IMR-90 (cell line): ENCODE results near the gene RNF19B. TPM values are rescaled to one million over a fixed set of nuclear protein-coding genes. Genes with fewer than 3 reads are reported as not detected.

Experiments
- ATAC-seq: fragments of 200-7000 bp; cut with Tn5 transposase; 2 replicates; pipeline ENCODE4 v1.9.1; 2020; ENCODE audit warnings: low read depth, mild to moderate bottlenecking, moderate library complexity
- BruUV-seq: library from RNA; stranded (reverse); fragments of 400-500 nt; replicated peaks from 2 replicates; lab custom pipeline; 2021; lab: Mats Ljungman, UMichigan
- CTCF ChIA-PET: fragments of 300-600 bp; formaldehyde crosslinking; extraction: SDS; loops from one replicate; lab custom pipeline; 2021; ENCODE audit warnings: antibody characterized with exemption; lab: Yijun Ruan, JAX
- POLR2A ChIA-PET: fragments of 300-600 bp; sonication (Branson Sonifier 250); formaldehyde crosslinking; loops from one replicate; lab custom pipeline; 2022; ENCODE audit warnings: antibody characterized with exemption; ENCODE audit not compliant: unreplicated experiment; lab: Charles Lee
- DNase-seq: peaks from one replicate; pipeline ENCODE4 v3.0.0; 2013
- H2AFZ ChIP-seq: replicated peaks from 2 replicates; pipeline ENCODE3; 2013; ENCODE audit warnings: low read length, mild to moderate bottlenecking; ENCODE audit not compliant: poor library complexity
- H2AK5ac ChIP-seq: 2 replicates; pipeline ENCODE4 v1.6.1; 2013; ENCODE audit warnings: low read depth, low read length, inconsistent platforms
- H2AK9ac ChIP-seq: replicated peaks from 2 replicates; pipeline ENCODE3; 2013; ENCODE audit warnings: mild to moderate bottlenecking, low read depth, low read length, moderate library complexity; ENCODE audit not compliant: poor library complexity
- H2BK120ac ChIP-seq: 2 replicates; pipeline ENCODE4 v1.6.1; 2013; ENCODE audit warnings: low read depth, low read length, inconsistent platforms
- H2BK15ac ChIP-seq: 3 replicates; pipeline ENCODE4 v1.6.1; 2013; ENCODE audit warnings: low read depth, low read length, inconsistent platforms
- H2BK20ac ChIP-seq: 2 replicates; pipeline ENCODE4 v1.6.1; 2013; ENCODE audit warnings: low read depth, mild to moderate bottlenecking, inconsistent platforms, low read length, moderate library complexity
- H2BK5ac ChIP-seq: 2 replicates; pipeline ENCODE4 v1.6.1; 2013; ENCODE audit warnings: mild to moderate bottlenecking, low read depth, low read length, inconsistent platforms; ENCODE audit not compliant: poor library complexity, severe bottlenecking
- H3K14ac ChIP-seq: replicated peaks from 2 replicates; pipeline ENCODE4 v1.6.1; 2013; ENCODE audit warnings: low read depth, low read length, inconsistent platforms
- H3K18ac ChIP-seq: 2 replicates; pipeline ENCODE4 v1.6.1; 2013; ENCODE audit warnings: low read depth, low read length, control low read depth
- H3K23ac ChIP-seq: 2 replicates; pipeline ENCODE4 v1.6.1; 2013; ENCODE audit warnings: low read depth, low read length, inconsistent platforms
- H3K27ac ChIP-seq: 2 replicates; pipeline ENCODE4 v1.5.1; 2013; ENCODE audit warnings: mild to moderate bottlenecking, control low read depth, low read length; ENCODE audit not compliant: insufficient read depth
- H3K27me3 ChIP-seq: 2 replicates; pipeline ENCODE4 v1.6.1; 2013; ENCODE audit warnings: low read length; ENCODE audit not compliant: control insufficient read depth, insufficient read depth
- H3K36me3 ChIP-seq: 2 replicates; pipeline ENCODE4 v1.6.1; 2013; ENCODE audit warnings: low read length, mixed read lengths; ENCODE audit not compliant: control insufficient read depth, insufficient read depth
- H3K4ac ChIP-seq: 2 replicates; pipeline ENCODE4 v1.6.1; 2013; ENCODE audit warnings: low read depth, low read length, inconsistent platforms
- H3K4me1 ChIP-seq: 2 replicates; pipeline ENCODE4 v1.6.1; 2013; ENCODE audit warnings: low read length, mixed read lengths; ENCODE audit not compliant: control insufficient read depth, insufficient read depth
- H3K4me2 ChIP-seq: 2 replicates; pipeline ENCODE4 v1.6.1; 2013; ENCODE audit warnings: low read depth, mild to moderate bottlenecking, control low read depth, low read length, moderate library complexity
- H3K4me3 ChIP-seq: 2 replicates; pipeline ENCODE4 v1.5.1; 2013; ENCODE audit warnings: low read depth, mild to moderate bottlenecking, control low read depth, low read length, moderate library complexity; ENCODE audit not compliant: insufficient read depth
- H3K56ac ChIP-seq: 2 replicates; pipeline ENCODE4 v1.6.1; 2013; ENCODE audit warnings: low read length, inconsistent platforms; ENCODE audit not compliant: insufficient read depth; ENCODE audit errors: extremely low read depth
- H3K79me1 ChIP-seq, 2 experiments: 2 replicates each; pipeline ENCODE4 v1.6.1; 2013; ENCODE audit warnings: low read length in 2 of 2, inconsistent platforms in 1 of 2, low read depth in 1 of 2
- H3K9ac ChIP-seq: 2 replicates; pipeline ENCODE4 v1.6.1; 2013; ENCODE audit warnings: low read depth, low read length, control low read depth
- H3K9me1 ChIP-seq: 2 replicates; pipeline ENCODE4 v1.6.1; 2013; ENCODE audit warnings: low read length, inconsistent platforms; ENCODE audit not compliant: insufficient read depth
- H3K9me3 ChIP-seq: 2 replicates; pipeline ENCODE4 v1.6.1; 2013; ENCODE audit warnings: low read length; ENCODE audit not compliant: control insufficient read depth, insufficient read depth
- H4K20me1 ChIP-seq: 2 replicates; pipeline ENCODE4 v1.6.1; 2013; ENCODE audit warnings: low read length, inconsistent platforms; ENCODE audit not compliant: insufficient read depth
- H4K5ac ChIP-seq: 2 replicates; pipeline ENCODE4 v1.6.1; 2013; ENCODE audit warnings: mild to moderate bottlenecking, low read depth, low read length, control low read depth
- H4K8ac ChIP-seq, 2 experiments: 2 replicates each; pipeline ENCODE4 v1.6.1; 2013; ENCODE audit warnings: low read depth in 2 of 2, low read length in 2 of 2, control low read depth in 1 of 2, inconsistent platforms in 1 of 2
- H4K91ac ChIP-seq: 2 replicates; pipeline ENCODE4 v1.6.1; 2013; ENCODE audit warnings: low read depth, low read length, inconsistent platforms; ENCODE audit not compliant: insufficient read depth
- BHLHE40 ChIP-seq: fragments of 150-350 bp; IDR thresholded peaks from 2 replicates; pipeline ENCODE4 v1.6.1; 2016; ENCODE audit warnings: mild to moderate bottlenecking, low read depth, low read length
- CEBPB ChIP-seq: IDR thresholded peaks from 2 replicates; pipeline ENCODE4 v1.6.1; 2012; ENCODE audit warnings: low read depth, low read length, improper control_type of control experiment
- CHD1 ChIP-seq: IDR thresholded peaks from 2 replicates; pipeline ENCODE4 v1.6.1; 2012; ENCODE audit warnings: low read depth, low read length, improper control_type of control experiment
- CTCF ChIP-seq: conservative IDR thresholded peaks from 2 replicates; pipeline ENCODE4 v1.5.1; 2012; ENCODE audit warnings: mild to moderate bottlenecking, low read depth, low read length, improper control_type of control experiment
- ELK1 ChIP-seq: fragments of 150-350 bp; IDR thresholded peaks from 2 replicates; pipeline ENCODE4 v1.6.1; 2016; ENCODE audit warnings: low read depth, mild to moderate bottlenecking, low read length, moderate library complexity, borderline replicate concordance
- FOS ChIP-seq: fragments of 150-350 bp; IDR thresholded peaks from 2 replicates; pipeline ENCODE4 v1.6.1; 2016; ENCODE audit warnings: low read depth, low read length
- MAFK ChIP-seq: IDR thresholded peaks from 2 replicates; pipeline ENCODE4 v1.6.1; 2012; ENCODE audit warnings: low read depth, low read length, improper control_type of control experiment
- MAZ ChIP-seq: IDR thresholded peaks from 2 replicates; pipeline ENCODE4 v1.6.1; 2012; ENCODE audit warnings: low read depth, mild to moderate bottlenecking, low read length, improper control_type of control experiment, moderate library complexity, borderline replicate concordance
- MXI1 ChIP-seq: IDR thresholded peaks from 2 replicates; pipeline ENCODE4 v1.6.1; 2012; ENCODE audit warnings: low read depth, mild to moderate bottlenecking, low read length, moderate library complexity, borderline replicate concordance
- NFE2L2 ChIP-seq: fragments of 150-350 bp; IDR thresholded peaks from 2 replicates; pipeline ENCODE4 v1.6.1; 2016; ENCODE audit warnings: low read depth, mild to moderate bottlenecking, low read length
- POLR2A ChIP-seq: IDR thresholded peaks from 2 replicates; pipeline ENCODE4 v1.6.1; 2012; ENCODE audit warnings: mild to moderate bottlenecking, low read depth, low read length
- RAD21 ChIP-seq: IDR thresholded peaks from 2 replicates; pipeline ENCODE4 v1.6.1; 2012; ENCODE audit warnings: low read length, improper control_type of control experiment
- RCOR1 ChIP-seq: IDR thresholded peaks from 2 replicates; pipeline ENCODE4 v1.6.1; 2012; ENCODE audit warnings: mild to moderate bottlenecking, low read length, improper control_type of control experiment; ENCODE audit not compliant: insufficient replicate concordance
- RFX5 ChIP-seq: IDR thresholded peaks from 2 replicates; pipeline ENCODE4 v1.8.0; 2012; ENCODE audit warnings: low read depth, mild to moderate bottlenecking, low read length, moderate library complexity
- SMC3 ChIP-seq: fragments of 150-350 bp; IDR thresholded peaks from 2 replicates; pipeline ENCODE4 v1.6.1; 2016; ENCODE audit warnings: low read depth, mild to moderate bottlenecking, antibody characterized with exemption, low read length, moderate library complexity
- USF2 ChIP-seq: fragments of 150-350 bp; IDR thresholded peaks from 2 replicates; pipeline ENCODE4 v1.6.1; 2017; ENCODE audit warnings: mild to moderate bottlenecking, antibody characterized with exemption, low read length, low read depth
- WGBS, 2 experiments: methylation state at CpG; one replicate each; pipeline versions ENCODE4 v1.1.5 to v1.1.7; 2013; ENCODE audit warnings: missing lambda C conversion rate in 2 of 2; ENCODE audit not compliant: insufficient read length in 1 of 2; ENCODE audit errors: extremely low coverage in 2 of 2; 5-methylcytosine and 5-hydroxymethylcytosine counted together
- dilution Hi-C: fragments of 300-500 bp; cut with HindIII; formaldehyde crosslinking; loops from one replicate; pipeline ENCODE4 v1.14.3; 2018; ENCODE audit warnings: low sequenced_read_pairs; ENCODE audit not compliant: unreplicated experiment
- in situ Hi-C: fragments of 300-500 bp; cut with MboI; formaldehyde crosslinking; loops from 3 replicates; pipeline ENCODE4 v1.14.3; 2019; ENCODE audit warnings: low sequenced_read_pairs, inconsistent platforms, mixed read lengths
- intact Hi-C: fragments of 100-400 bp; cut with micrococcal nuclease; formaldehyde crosslinking; loops from 2 replicates; pipeline ENCODE4 v1.10.0; 2022
- polyA plus RNA-seq, 3 experiments: library from polyadenylated mRNA; depleted of rRNA; stranded (reverse); fragments of >200 nt; gene quantifications; 2 replicates each; pipeline ENCODE4 v1.2.3, GENCODE V29; 2012; ENCODE audit warnings: low replicate concordance in 1 of 3
- total RNA-seq: library from RNA; depleted of rRNA; stranded (reverse); fragments of >200 nt; gene quantifications from 2 replicates; pipeline ENCODE4 v1.2.3, GENCODE V29; 2012

The RNF19B gene
- total and polyA plus RNA-seq, 2 of the 4 experiments (the other 2 are of a cell fraction): 10.0 to 11.6 TPM

- DNase-seq (no peak), ATAC-seq (no peak)
- ChIA-PET POLR2A (no interaction called here), CTCF (no interaction called here)
- Histone ChIP-seq H4K91ac (no peak overlapping the region), H3K9me1 (peaks cover 6% of the 10 kb centered on the region; the same call in 1 of the 2 replicates), H4K8ac (no peak overlapping the region), H2AK5ac (no peak overlapping the region), H2AFZ (no peak overlapping the region), H3K23ac (no peak overlapping the region), H3K79me1 (no peaks in the 10 kb centered on the region), H3K9me3 (no peaks in the 10 kb centered on the region), H3K4me1 (peaks cover 6% of the 10 kb centered on the region), H3K4me2 (no peak overlapping the region), H4K20me1 (no peaks in the 10 kb centered on the region), H3K4me3 (no peak overlapping the region), H3K9ac (no peak overlapping the region), H2BK120ac (no peak overlapping the region), H3K27me3 (peaks cover 2% of the 10 kb centered on the region), H3K14ac (no peak overlapping the region), H2BK5ac (no peak overlapping the region), H3K36me3 (no peaks in the 10 kb centered on the region), H3K18ac (no peak overlapping the region), H4K5ac (no peak overlapping the region), H2BK15ac (no peak overlapping the region), H3K4ac (no peak overlapping the region), H2BK20ac (no peak overlapping the region), H2AK9ac (no peak overlapping the region), H3K56ac (no peak overlapping the region), H3K27ac (no peak overlapping the region)
- in situ Hi-C loops: no loop called here
- WGBS, 2 experiments: 100% methylated on average over 1 of the region's 1 CpG; no CpG with 5 or more reads in 1 of the 2 experiments
- BruUV-seq: no TSS peak
- TF ChIP-seq SMC3 (no peak), ELK1 (no peak), RAD21 (no peak), NFE2L2 (no peak), MAFK (no peak), MAZ (no peak), FOS (no peak), POLR2A (no peak), BHLHE40 (no peak), CTCF (no peak), MXI1 (no peak), USF2 (no peak), CHD1 (no peak), RCOR1 (no peak), RFX5 (no peak), CEBPB (no peak)
- intact Hi-C loops: no loop called here
- dilution Hi-C loops: no loop called here
Observed at GRCh38 chr1:32971156-32971555, 6.5 kb upstream of the RNF19B start.
